Kidney (tissue), 14 donors: Measurements from ENCODE around the gene SYT17. TPM values are rescaled to one million over a fixed set of nuclear protein-coding genes. Genes with fewer than 3 reads are reported as not detected.

Experiments used
- DNase-seq, 5 donors: peaks; one replicate each; pipeline ENCODE4 v3.0.0-alpha.2; 2013 to 2020
- FAIRE-seq: peaks from 2 replicates; lab custom pipeline; 2012; peaks lifted over from hg19 to GRCh38; lab: Jason Lieb, UNC
- H3K27ac ChIP-seq, 2 donors: one replicate each; pipeline ENCODE4 v1.7.0; 2013; ENCODE audit warnings: low read depth in 2 of 2, low read length in 2 of 2, inconsistent platforms in 1 of 2
- H3K27me3 ChIP-seq: one replicate; pipeline ENCODE4 v1.7.1; 2013; ENCODE audit warnings: low read length, inconsistent platforms; ENCODE audit not compliant: control insufficient read depth, insufficient read depth
- H3K36me3 ChIP-seq, 3 donors: one replicate each; pipeline versions ENCODE4 v1.7.0 to v1.7.1; 2013; ENCODE audit warnings: low read length in 3 of 3, control low read depth in 1 of 3, inconsistent platforms in 1 of 3; ENCODE audit not compliant: insufficient read depth in 3 of 3, control insufficient read depth in 2 of 3
- H3K4me1 ChIP-seq, 3 donors: one replicate each; pipeline versions ENCODE4 v1.7.0 to v1.7.1; 2013; ENCODE audit warnings: low read length in 3 of 3, inconsistent platforms in 1 of 3, low read depth in 1 of 3; ENCODE audit not compliant: control insufficient read depth in 2 of 3, insufficient read depth in 2 of 3
- H3K4me3 ChIP-seq, 3 donors: one replicate each; pipeline versions ENCODE4 v1.7.0 to v1.8.1; 2013; ENCODE audit warnings: low read length in 3 of 3, control low read depth in 1 of 3, inconsistent platforms in 1 of 3
- H3K9ac ChIP-seq, 3 donors: one replicate each; pipeline versions ENCODE4 v1.7.0 to v1.7.1; 2013; ENCODE audit warnings: low read length in 3 of 3, control low read depth in 1 of 3, inconsistent platforms in 1 of 3
- H3K9me3 ChIP-seq, 3 donors: one replicate each; pipeline versions ENCODE4 v1.7.0 to v1.7.1; 2013; ENCODE audit warnings: low read length in 3 of 3, control low read depth in 1 of 3, inconsistent platforms in 1 of 3; ENCODE audit not compliant: control insufficient read depth in 2 of 3, insufficient read depth in 1 of 3
- intact Hi-C: fragments of 100-400 bp; cut with DNase I; formaldehyde crosslinking; loops from one replicate; pipeline ENCODE4 v1.11.1; 2022
- polyA plus RNA-seq: library from polyadenylated mRNA; stranded (reverse); fragments of 350-450 nt; fragmentation: Illumina TruSeq; extraction: RNeasy Lipid Tissue Mini Kit (QIAGEN cat#74804); gene quantifications from one replicate; pipeline ENCODE4 v1.2.3, GENCODE V29; 2014; ENCODE audit warnings: low read depth, low replicate concordance; ENCODE audit not compliant: insufficient read depth
- total RNA-seq: library from RNA; stranded (reverse); fragmentation: NEBNext Ultra II Directional; extraction: Animal tissue kit (Norgen Biotek cat#: 25700); gene quantifications from one replicate; pipeline ENCODE4 v1.2.1, GENCODE V29; 2021
- TF ChIP-seq, protein P1 (sequence below): IDR thresholded peaks from 3 replicates; pipeline ENCODE4 v1.5.1; 2012; ENCODE audit warnings: mild to moderate bottlenecking, moderate library complexity, borderline replicate concordance; ENCODE audit not compliant: insufficient read depth; ENCODE audit errors: extremely low read depth
- donor health status: control.
- donor health status: control.
- donor health status: control.
- donor health status: control.
- donor health status: control.
- donor health status: DM: yes; HTN: yes; CAD: no.
- donor health status: Normal renal cell carcinoma (clear cell type).

Gene SYT17
- total and polyA plus RNA-seq, 2 donors from 2014 or later = 5.8 to 8.8 TPM

DNA sequence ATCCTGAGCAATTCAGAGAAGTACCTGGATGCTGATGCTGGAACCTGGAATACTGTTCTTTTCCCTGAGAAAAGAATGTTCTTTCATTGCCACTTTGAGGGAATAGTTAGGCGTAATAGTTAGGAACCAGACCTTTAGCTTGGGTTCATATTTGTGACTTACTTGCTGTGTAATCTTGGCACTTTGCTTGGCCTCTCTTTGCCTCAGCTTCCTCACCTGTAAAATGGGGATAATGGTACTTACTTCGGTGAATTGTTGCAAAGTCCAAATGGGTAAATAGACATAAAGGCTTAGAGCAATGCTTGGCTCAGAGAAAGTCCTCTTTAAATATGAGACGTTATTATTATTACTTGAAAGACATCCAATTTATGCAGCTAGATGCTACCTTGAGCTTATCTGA lies 62.5 kb downstream of the SYT17 start:
- Histone ChIP-seq H3K9me3 (peaks cover 0 to 9% (median 0%) of the 10 kb centered on the region in 3 donors), H3K27me3 (no peaks in the 10 kb centered on the region), H3K27ac (no peak overlapping the region), H3K4me1 (no peaks in the 10 kb centered on the region), H3K36me3 (no peaks in the 10 kb centered on the region), H3K4me3 (no peak overlapping the region), H3K9ac (no peak overlapping the region)
- DNase-seq (no peak), FAIRE-seq (no peak)
- TF ChIP-seq, protein P1, sequence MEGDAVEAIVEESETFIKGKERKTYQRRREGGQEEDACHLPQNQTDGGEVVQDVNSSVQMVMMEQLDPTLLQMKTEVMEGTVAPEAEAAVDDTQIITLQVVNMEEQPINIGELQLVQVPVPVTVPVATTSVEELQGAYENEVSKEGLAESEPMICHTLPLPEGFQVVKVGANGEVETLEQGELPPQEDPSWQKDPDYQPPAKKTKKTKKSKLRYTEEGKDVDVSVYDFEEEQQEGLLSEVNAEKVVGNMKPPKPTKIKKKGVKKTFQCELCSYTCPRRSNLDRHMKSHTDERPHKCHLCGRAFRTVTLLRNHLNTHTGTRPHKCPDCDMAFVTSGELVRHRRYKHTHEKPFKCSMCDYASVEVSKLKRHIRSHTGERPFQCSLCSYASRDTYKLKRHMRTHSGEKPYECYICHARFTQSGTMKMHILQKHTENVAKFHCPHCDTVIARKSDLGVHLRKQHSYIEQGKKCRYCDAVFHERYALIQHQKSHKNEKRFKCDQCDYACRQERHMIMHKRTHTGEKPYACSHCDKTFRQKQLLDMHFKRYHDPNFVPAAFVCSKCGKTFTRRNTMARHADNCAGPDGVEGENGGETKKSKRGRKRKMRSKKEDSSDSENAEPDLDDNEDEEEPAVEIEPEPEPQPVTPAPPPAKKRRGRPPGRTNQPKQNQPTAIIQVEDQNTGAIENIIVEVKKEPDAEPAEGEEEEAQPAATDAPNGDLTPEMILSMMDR = no peak
- intact Hi-C loops = no loop called here

DNA sequence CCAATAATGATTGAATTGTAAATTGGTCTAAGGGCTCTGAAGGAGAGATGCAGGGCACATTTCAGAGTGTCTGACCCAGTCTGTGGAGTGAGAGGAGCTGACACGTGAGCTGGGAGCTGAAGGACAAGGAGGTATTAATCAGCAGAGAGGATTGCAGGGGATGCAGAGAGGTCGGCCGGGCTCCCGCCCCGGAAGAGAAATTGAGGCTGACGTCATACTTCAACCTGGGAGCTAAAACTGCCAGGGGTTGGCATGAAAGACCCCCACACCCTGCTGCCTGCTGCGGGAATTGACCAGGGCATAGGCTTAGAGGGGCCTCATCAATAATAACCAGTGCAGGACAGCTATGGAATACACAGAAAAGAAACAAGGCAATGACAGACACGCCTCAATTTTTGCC lies 63.8 kb downstream of the SYT17 start:
- no peak overlapping the region for H3K4me3 ChIP-seq
- DNase-seq (no peak), FAIRE-seq (no peak)
- peaks cover 0 to 10% (median 0%) of the 10 kb centered on the region in 3 donors for H3K9me3 ChIP-seq
- H3K27ac ChIP-seq = no peak overlapping the region
- H3K36me3 ChIP-seq = no peaks in the 10 kb centered on the region
- intact Hi-C loops = no loop called here
- no peaks in the 10 kb centered on the region for H3K27me3 ChIP-seq
- no peak overlapping the region for H3K9ac ChIP-seq
- TF ChIP-seq, protein P1 = no peak
- no peaks in the 10 kb centered on the region for H3K4me1 ChIP-seq

- Histone ChIP-seq H3K9me3 (peaks cover 0 to 10% (median 0%) of the 10 kb centered on the region in 3 donors), H3K27ac (no peak overlapping the region), H3K9ac (no peak overlapping the region), H3K36me3 (no peaks in the 10 kb centered on the region), H3K4me1 (no peaks in the 10 kb centered on the region), H3K4me3 (no peak overlapping the region), H3K27me3 (no peaks in the 10 kb centered on the region)
- TF ChIP-seq, protein P1 = no peak
- DNase-seq (no peak), FAIRE-seq (no peak)
- intact Hi-C loops = no loop called here
Measured at GRCh38 chr16:19232988-19233387, 64.9 kb downstream of the SYT17 start.

GRCh38 chr16:19235478-19235877 lies 67.4 kb downstream of the SYT17 start:
- H3K27me3 ChIP-seq = no peaks in the 10 kb centered on the region
- intact Hi-C loops = no loop called here
- FAIRE-seq = no peak
- no peak overlapping the region for H3K4me3 ChIP-seq
- no peak overlapping the region for H3K27ac ChIP-seq
- TF ChIP-seq, protein P1 = no peak
- no peaks in the 10 kb centered on the region for H3K36me3 ChIP-seq
- DNase-seq = no peak
- no peak overlapping the region for H3K9ac ChIP-seq
- H3K9me3 ChIP-seq = peaks cover 0 to 10% (median 0%) of the 10 kb centered on the region in 3 donors
- H3K4me1 ChIP-seq = no peaks in the 10 kb centered on the region
